GM12878 (cell line): ENCODE data around the gene OSBPL2. TPM values are rescaled to one million over a fixed set of nuclear protein-coding genes. Genes with fewer than 3 reads are reported as not detected.

ENCODE experiments used
- BACH1 ChIP-seq: fragments of 450-650 bp; IDR thresholded peaks from 2 replicates; pipeline ENCODE4 v1.6.1; 2017; ENCODE audit warnings: mild to moderate bottlenecking, borderline replicate concordance
- BCLAF1 ChIP-seq: fragments of 450-650 bp; IDR thresholded peaks from 2 replicates; pipeline ENCODE4 v1.6.1; 2017; ENCODE audit warnings: antibody characterized with exemption, mild to moderate bottlenecking, moderate library complexity
- BRCA1 ChIP-seq: IDR thresholded peaks from 2 replicates; pipeline ENCODE4 v1.6.1; 2011; ENCODE audit warnings: low read depth, low read length, improper control_type of control experiment
- CBX5 ChIP-seq: sonication (generic); IDR thresholded peaks from 2 replicates; pipeline ENCODE4 v1.6.1; 2016; ENCODE audit warnings: low read depth, moderate library complexity, mild to moderate bottlenecking, inconsistent platforms
- EP300 ChIP-seq, 2 experiments: fragments of 150-350 bp in 1 of 2; IDR thresholded peaks; 2 replicates each; pipeline ENCODE4 v1.6.1; 2011 to 2012; ENCODE audit warnings: low read depth in 2 of 2, low read length in 2 of 2, borderline replicate concordance in 1 of 2, improper control_type of control experiment in 1 of 2, inconsistent platforms in 1 of 2; ENCODE audit not compliant: control insufficient read depth in 1 of 2
- IKZF2 ChIP-seq, 2 experiments: fragments of 450-650 bp; IDR thresholded peaks; 2 replicates each; pipeline ENCODE4 v1.6.1; 2017; ENCODE audit warnings: mild to moderate bottlenecking in 2 of 2, moderate library complexity in 2 of 2
- NKRF ChIP-seq: fragments of 450-650 bp; conservative IDR thresholded peaks from 2 replicates; pipeline ENCODE4 v1.6.1; 2017; ENCODE audit warnings: mild to moderate bottlenecking, moderate library complexity
- RAD51 ChIP-seq: fragments of 450-650 bp; IDR thresholded peaks from 2 replicates; pipeline ENCODE4 v1.6.1; 2016; ENCODE audit warnings: moderate library complexity, mild to moderate bottlenecking, inconsistent platforms
- SKIL ChIP-seq: fragments of 450-650 bp; IDR thresholded peaks from 2 replicates; pipeline ENCODE4 v1.6.1; 2017; ENCODE audit warnings: mild to moderate bottlenecking, low read depth, inconsistent platforms; ENCODE audit not compliant: poor library complexity, severe bottlenecking
- SMC3 ChIP-seq: IDR thresholded peaks from 2 replicates; pipeline ENCODE4 v1.6.1; 2011; ENCODE audit warnings: low read length, improper control_type of control experiment, borderline replicate concordance
- SUZ12 ChIP-seq: fragments of 200-600 bp; sonication (generic); IDR thresholded peaks from one replicate; pipeline ENCODE4 v1.6.1; 2018; ENCODE audit warnings: antibody characterized with exemption, mild to moderate bottlenecking; ENCODE audit not compliant: unreplicated experiment
- YY1 ChIP-seq: IDR thresholded peaks from 2 replicates; pipeline ENCODE4 v1.6.1; 2011; ENCODE audit warnings: low read depth, mild to moderate bottlenecking, low read length
- ZBED1 ChIP-seq: IDR thresholded peaks from 2 replicates; pipeline ENCODE4 v1.6.1; 2016; ENCODE audit warnings: borderline replicate concordance
- ZNF622 ChIP-seq: fragments of 450-650 bp; IDR thresholded peaks from 2 replicates; pipeline ENCODE4 v1.6.1; 2017; ENCODE audit warnings: mild to moderate bottlenecking, inconsistent platforms
- polyA plus RNA-seq, 11 experiments: library from polyadenylated mRNA; depleted of rRNA in 4 of 11; unstranded in 6 of 11; stranded (reverse) in 5 of 11; fragments of >200 nt; fragmentation: Nextera tagmentation in 4 of 11; fragmentation: Illumina TruSeq in 1 of 11; extraction: Ambion mirVana in 4 of 11; extraction: Trizol in 1 of 11; gene quantifications; 1 replicate in 1 of 11; 2 replicates in 10 of 11; pipeline versions ENCODE4 v1.2.1 to v1.2.3, GENCODE V29; 2011 to 2016; ENCODE audit warnings: inconsistent platforms in 2 of 11, missing spikeins in 2 of 11, low read depth in 1 of 11
- total RNA-seq, 4 experiments: library from RNA; depleted of rRNA in 3 of 4; stranded (reverse); fragments of >200 nt in 3 of 4; fragmentation: Illumina TruSeq in 1 of 4; extraction: Trizol in 1 of 4; gene quantifications; 2 replicates each; pipeline versions ENCODE4 v1.2.1 to v1.2.3, GENCODE V29; 2013 to 2021

OSBPL2 gene
- total and polyA plus RNA-seq, 10 of the 15 experiments (the other 5 are each of a cell fraction or from before 2014, with no cell fraction given) = 2.8 to 22.3 (median 14.7) TPM

- TF ChIP-seq SKIL = no peak
- TF ChIP-seq YY1 = no peak
- no peak for TF ChIP-seq SUZ12
- no peak for TF ChIP-seq BRCA1
- no peak for TF ChIP-seq EP300 (IDR thresholded peaks at IDR 0.05; ENCODE audit: borderline replicate concordance in 1 of 2, control insufficient read depth in 1 of 2, low read depth in 2 of 2, low read length in 2 of 2)
- TF ChIP-seq IKZF2 (IDR thresholded peaks at IDR 0.05) = no peak
- TF ChIP-seq CBX5 = no peak
- TF ChIP-seq ZNF622 = no peak
- no peak for TF ChIP-seq ZBED1
- no peak for TF ChIP-seq BCLAF1
- TF ChIP-seq RAD51 = no peak
- no peak for TF ChIP-seq SMC3
- TF ChIP-seq NKRF = no peak
- TF ChIP-seq BACH1 = no peak
- TF ChIP-seq, all 136 proteins: peak for 0
Observed at GRCh38 chr20:62325172-62325905, 87.0 kb downstream of the OSBPL2 start (continued).
